Measurements from ENCODE around the gene NEUROD2. TPM values are rescaled to one million over a fixed set of nuclear protein-coding genes. Genes with fewer than 3 reads are reported as not detected.

The NEUROD2 gene
- total RNA-seq, 1 donor: not detected

- DNase-seq (ENCODE audit: low read depth): no peak
- H3K4me3 ChIP-seq (ENCODE audit: low read depth, low read length): no peak overlapping the region
- TF ChIP-seq, protein P1, sequence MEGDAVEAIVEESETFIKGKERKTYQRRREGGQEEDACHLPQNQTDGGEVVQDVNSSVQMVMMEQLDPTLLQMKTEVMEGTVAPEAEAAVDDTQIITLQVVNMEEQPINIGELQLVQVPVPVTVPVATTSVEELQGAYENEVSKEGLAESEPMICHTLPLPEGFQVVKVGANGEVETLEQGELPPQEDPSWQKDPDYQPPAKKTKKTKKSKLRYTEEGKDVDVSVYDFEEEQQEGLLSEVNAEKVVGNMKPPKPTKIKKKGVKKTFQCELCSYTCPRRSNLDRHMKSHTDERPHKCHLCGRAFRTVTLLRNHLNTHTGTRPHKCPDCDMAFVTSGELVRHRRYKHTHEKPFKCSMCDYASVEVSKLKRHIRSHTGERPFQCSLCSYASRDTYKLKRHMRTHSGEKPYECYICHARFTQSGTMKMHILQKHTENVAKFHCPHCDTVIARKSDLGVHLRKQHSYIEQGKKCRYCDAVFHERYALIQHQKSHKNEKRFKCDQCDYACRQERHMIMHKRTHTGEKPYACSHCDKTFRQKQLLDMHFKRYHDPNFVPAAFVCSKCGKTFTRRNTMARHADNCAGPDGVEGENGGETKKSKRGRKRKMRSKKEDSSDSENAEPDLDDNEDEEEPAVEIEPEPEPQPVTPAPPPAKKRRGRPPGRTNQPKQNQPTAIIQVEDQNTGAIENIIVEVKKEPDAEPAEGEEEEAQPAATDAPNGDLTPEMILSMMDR (IDR thresholded peaks at IDR 0.05; ENCODE audit: insufficient read depth, low read length): no peak
Observed at GRCh38 chr17:39566094-39566850, 41.4 kb downstream of the NEUROD2 start.

GRCh38 chr17:39564211-39564848 lies 43.4 kb downstream of the NEUROD2 start:
- DNase-seq (ENCODE audit: low read depth): no peak
- no peak overlapping the region for H3K4me3 ChIP-seq (ENCODE audit: low read depth, low read length)
- TF ChIP-seq, protein P1 (IDR thresholded peaks at IDR 0.05; ENCODE audit: insufficient read depth, low read length): no peak

DNA sequence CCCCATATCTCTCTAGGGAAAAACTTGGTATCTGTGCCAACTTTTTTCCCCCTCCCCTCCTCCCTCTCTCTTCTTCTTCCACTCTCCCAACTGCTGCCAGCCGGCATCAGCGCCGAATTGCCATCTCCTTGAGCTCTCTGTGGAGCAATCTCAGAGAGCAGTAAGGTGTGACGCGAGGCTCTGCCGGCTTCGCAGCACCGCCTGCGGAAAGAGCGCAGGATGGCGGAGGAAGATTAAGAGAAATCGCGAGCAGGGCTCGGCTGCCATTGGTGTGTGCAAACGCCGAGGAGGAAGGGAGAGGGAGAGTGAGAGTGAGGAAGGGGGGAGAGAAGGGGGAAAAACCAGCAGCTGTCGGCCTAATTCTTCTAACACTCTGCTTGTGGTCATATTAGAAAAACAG lies 44.2 kb downstream of the NEUROD2 start:
- no peak overlapping the region for H3K4me3 ChIP-seq (ENCODE audit: low read depth, low read length)
- DNase-seq (ENCODE audit: low read depth): no peak
- TF ChIP-seq, protein P1 (IDR thresholded peaks at IDR 0.05; ENCODE audit: insufficient read depth, low read length): no peak

- H3K4me3 ChIP-seq (ENCODE audit: low read depth, low read length): no peak overlapping the region
- DNase-seq (ENCODE audit: low read depth): peak; percentile 32
- TF ChIP-seq, protein P1 (IDR thresholded peaks at IDR 0.05; ENCODE audit: insufficient read depth, low read length): no peak
Observed at GRCh38 chr17:39562976-39563375, 44.7 kb downstream of the NEUROD2 start.

- DNase-seq (ENCODE audit: low read depth): no peak
- TF ChIP-seq, protein P1 (IDR thresholded peaks at IDR 0.05; ENCODE audit: insufficient read depth, low read length): no peak
- H3K4me3 ChIP-seq (ENCODE audit: low read depth, low read length): no peak overlapping the region
Observed at GRCh38 chr17:39562395-39562794, 45.3 kb downstream of the NEUROD2 start.

- TF ChIP-seq, protein P1 (IDR thresholded peaks at IDR 0.05; ENCODE audit: insufficient read depth, low read length): no peak
- DNase-seq (ENCODE audit: low read depth): no peak
- no peak overlapping the region for H3K4me3 ChIP-seq (ENCODE audit: low read depth, low read length)
Observed at GRCh38 chr17:39556423-39556822, 51.3 kb downstream of the NEUROD2 start.
